ENCODE results near the gene RAX. TPM values are rescaled to one million over a fixed set of nuclear protein-coding genes. Genes with fewer than 3 reads are reported as not detected.
"Not testable (repeated sequence)": the region's sequence is repeated elsewhere in the genome, so short reads cannot be mapped to it uniquely, and the experiment has no call there.

Gene RAX
- total RNA-seq, 1 donor from 2014 or later: not detected

DNA sequence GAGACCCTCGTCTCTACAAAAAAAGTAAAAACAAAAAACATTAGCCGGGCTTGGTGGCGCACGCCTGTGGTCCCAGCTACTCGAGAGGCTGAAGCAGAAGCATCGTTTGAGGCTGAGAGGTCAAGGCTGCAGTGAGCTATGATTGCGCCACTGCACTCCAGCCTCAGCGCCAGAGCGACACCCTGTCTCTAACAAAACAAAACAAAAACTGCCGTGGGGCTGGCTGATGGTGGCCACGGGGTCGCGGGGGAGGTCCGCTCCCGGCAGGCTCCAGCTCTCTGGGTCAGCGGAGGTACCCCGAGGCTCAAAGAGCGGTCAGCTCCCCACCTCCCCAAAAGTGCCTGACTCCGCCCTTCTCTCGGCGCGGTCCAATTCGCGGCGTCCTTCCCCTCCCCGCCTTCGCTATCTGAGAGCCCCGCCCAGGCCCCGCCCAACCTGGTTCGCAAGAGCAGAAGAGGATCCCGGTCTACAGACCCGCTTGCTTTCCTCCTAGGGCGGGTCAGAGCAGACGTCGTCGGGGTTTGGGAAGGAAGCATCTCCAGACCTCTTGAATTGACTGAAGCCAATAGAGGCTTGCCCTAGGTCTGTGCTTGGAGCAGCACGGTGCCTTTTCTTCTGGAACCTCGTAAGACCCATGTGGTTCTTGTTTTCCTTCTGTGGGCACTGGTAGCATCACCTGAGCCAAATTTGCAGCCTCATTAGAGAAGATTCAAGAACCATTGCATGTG lies 7.8 kb downstream of the RAX start:
- no peak overlapping the region for H3K4me3 ChIP-seq (ENCODE audit: low read depth, low read length)
- TF ChIP-seq CTCF (IDR thresholded peaks at IDR 0.05; ENCODE audit: insufficient read depth, low read length, poor library complexity, severe bottlenecking): no peak
- H3K27me3 ChIP-seq (ENCODE audit: control insufficient read depth, insufficient read depth, low read length): peaks cover 70% of the 10 kb centered on the region
- no peak for DNase-seq (ENCODE audit: low read depth)
- H3K36me3 ChIP-seq (ENCODE audit: control insufficient read depth, insufficient read depth, low read length): no peaks in the 10 kb centered on the region

- Histone ChIP-seq H3K36me3 (ENCODE audit: control insufficient read depth, insufficient read depth, low read length) (no peaks in the 10 kb centered on the region), H3K27me3 (ENCODE audit: control insufficient read depth, insufficient read depth, low read length) (peaks cover 64% of the 10 kb centered on the region), H3K4me3 (ENCODE audit: low read depth, low read length) (no peak overlapping the region)
- DNase-seq (ENCODE audit: low read depth): no peak
- no peak for TF ChIP-seq CTCF (IDR thresholded peaks at IDR 0.05; ENCODE audit: insufficient read depth, low read length, poor library complexity, severe bottlenecking)
Observed at GRCh38 chr18:59264651-59265245, 8.5 kb downstream of the RAX start.

DNA sequence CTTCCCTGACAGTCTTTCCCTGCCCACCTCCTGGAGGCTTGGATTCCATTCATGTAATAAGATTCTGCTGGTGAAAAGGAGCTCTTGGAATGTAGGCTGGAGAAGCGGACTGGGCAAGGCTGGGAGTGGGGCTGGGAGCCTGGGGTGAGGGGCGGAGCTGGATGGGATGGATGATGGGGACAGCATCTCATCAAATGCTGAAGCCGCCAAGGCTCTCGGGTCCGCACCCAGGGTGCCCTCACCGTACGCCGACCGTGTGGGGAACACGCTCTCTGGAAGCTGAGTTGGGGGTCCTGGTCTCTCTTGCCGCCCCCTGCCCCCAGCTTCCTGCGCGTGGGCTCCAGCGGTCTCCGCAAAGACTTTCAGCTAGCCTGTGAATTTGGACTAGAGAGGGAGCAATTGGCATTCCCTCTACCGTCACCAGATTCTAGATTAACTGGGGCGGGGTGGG lies 9.1 kb downstream of the RAX start:
- TF ChIP-seq CTCF (IDR thresholded peaks at IDR 0.05; ENCODE audit: insufficient read depth, low read length, poor library complexity, severe bottlenecking): no peak

GRCh38 chr18:59263661-59264060 lies 9.6 kb downstream of the RAX start:
- DNase-seq (ENCODE audit: low read depth): no peak
- no peaks in the 10 kb centered on the region for H3K36me3 ChIP-seq (ENCODE audit: control insufficient read depth, insufficient read depth, low read length)
- TF ChIP-seq CTCF (IDR thresholded peaks at IDR 0.05; ENCODE audit: insufficient read depth, low read length, poor library complexity, severe bottlenecking): no peak
- no peak overlapping the region for H3K4me3 ChIP-seq (ENCODE audit: low read depth, low read length)
- peaks cover 55% of the 10 kb centered on the region for H3K27me3 ChIP-seq (ENCODE audit: control insufficient read depth, insufficient read depth, low read length)

More for the DNA sequence above, 9.1 kb downstream of the RAX start:
- no peaks in the 10 kb centered on the region for H3K36me3 ChIP-seq (ENCODE audit: control insufficient read depth, insufficient read depth, low read length)
- no peak for DNase-seq (ENCODE audit: low read depth)
- H3K4me3 ChIP-seq (ENCODE audit: low read depth, low read length): no peak overlapping the region
- peaks cover 59% of the 10 kb centered on the region for H3K27me3 ChIP-seq (ENCODE audit: control insufficient read depth, insufficient read depth, low read length)

DNA sequence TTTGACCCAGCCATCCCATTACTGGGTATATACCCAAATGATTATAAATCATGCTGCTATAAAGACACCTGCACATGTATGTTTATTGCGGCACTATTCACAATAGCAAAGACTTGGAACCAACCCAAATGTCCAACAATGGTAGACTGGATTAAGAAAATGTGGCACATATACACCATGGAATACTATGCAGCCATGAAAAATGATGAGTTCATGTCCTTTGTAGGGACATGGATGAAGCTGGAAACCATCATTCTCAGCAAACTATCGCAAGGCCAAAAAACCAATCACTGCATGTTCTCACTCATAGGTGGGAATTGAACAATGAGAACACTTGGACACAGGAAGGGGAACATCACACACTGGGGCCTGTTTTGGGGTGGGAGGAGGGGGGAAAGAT lies 11.0 kb downstream of the RAX start:
- H3K36me3 ChIP-seq (ENCODE audit: control insufficient read depth, insufficient read depth, low read length); H3K4me3 ChIP-seq (ENCODE audit: low read depth, low read length); DNase-seq (ENCODE audit: low read depth): not testable (repeated sequence)
- peaks cover 41% of the 10 kb centered on the region for H3K27me3 ChIP-seq (ENCODE audit: control insufficient read depth, insufficient read depth, low read length)

DNA sequence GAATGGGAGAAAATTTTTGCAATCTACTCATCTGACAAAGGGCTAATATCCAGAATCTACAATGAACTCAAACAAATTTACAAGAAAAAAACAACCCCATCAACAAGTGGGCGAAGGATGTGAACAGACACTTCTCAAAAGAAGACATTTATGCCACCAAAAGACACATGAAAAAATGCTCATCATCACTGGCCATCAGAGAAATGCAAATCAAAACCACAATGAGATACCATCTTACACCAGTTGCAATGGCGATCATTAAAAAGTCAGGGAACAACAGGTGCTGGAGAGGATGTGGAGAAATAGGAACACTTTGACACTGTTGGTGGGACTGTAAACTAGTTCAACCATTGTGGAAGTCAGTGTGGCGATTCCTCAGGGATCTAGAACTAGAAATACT lies 11.4 kb downstream of the RAX start:
- H3K27me3 ChIP-seq (ENCODE audit: control insufficient read depth, insufficient read depth, low read length): peaks cover 37% of the 10 kb centered on the region
- DNase-seq (ENCODE audit: low read depth); H3K4me3 ChIP-seq (ENCODE audit: low read depth, low read length); H3K36me3 ChIP-seq (ENCODE audit: control insufficient read depth, insufficient read depth, low read length): not testable (repeated sequence)

DNA sequence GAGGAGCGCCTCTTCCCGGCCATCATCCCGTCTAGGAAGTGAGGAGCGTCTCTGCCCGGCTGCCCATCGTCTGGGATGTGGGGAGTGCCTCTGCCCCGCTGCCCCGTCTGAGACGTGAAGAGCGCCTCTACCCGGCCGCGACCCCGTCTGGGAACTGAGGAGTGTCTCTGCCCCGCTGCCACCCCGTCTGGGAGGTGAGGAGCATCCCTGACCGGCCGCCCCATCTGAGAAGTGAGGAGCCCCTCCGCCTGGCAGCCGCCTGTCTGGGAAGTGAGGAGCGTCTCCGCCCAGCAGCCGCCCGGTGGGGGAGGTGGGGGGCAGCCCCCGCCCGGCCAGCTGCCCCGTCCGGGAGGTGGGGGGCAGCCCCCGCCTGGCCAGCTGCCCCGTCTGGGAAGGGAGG lies 17.8 kb downstream of the RAX start:
- not testable (repeated sequence) for H3K27me3 ChIP-seq (ENCODE audit: control insufficient read depth, insufficient read depth, low read length); DNase-seq (ENCODE audit: low read depth); H3K4me3 ChIP-seq (ENCODE audit: low read depth, low read length); H3K36me3 ChIP-seq (ENCODE audit: control insufficient read depth, insufficient read depth, low read length)

All from kidney epithelial cell (primary cell).